Nephron progenitor cell (in vitro differentiated cells): Measurements from ENCODE around the gene SGMS1.

Source experiments
- DNase-seq: peaks from one replicate; pipeline ENCODE4 v3.0.0; 2021
- H3K27ac Mint-ChIP-seq: 2 replicates; pipeline ENCODE4 v1.8.0; 2021; ENCODE audit warnings: mild to moderate bottlenecking, moderate library complexity, mixed read lengths
- H3K27me3 Mint-ChIP-seq: 2 replicates; pipeline ENCODE4 v1.8.0; 2021; ENCODE audit warnings: mild to moderate bottlenecking, low read depth, mixed read lengths; ENCODE audit not compliant: poor library complexity
- H3K36me3 Mint-ChIP-seq: 2 replicates; pipeline ENCODE4 v1.8.0; 2021; ENCODE audit warnings: low read depth, mixed read lengths
- H3K4me1 Mint-ChIP-seq: 2 replicates; pipeline ENCODE4 v1.8.0; 2021; ENCODE audit warnings: mixed read lengths
- H3K4me3 Mint-ChIP-seq: 2 replicates; pipeline ENCODE4 v1.8.0; 2021; ENCODE audit warnings: mild to moderate bottlenecking, moderate library complexity, mixed read lengths
- H3K9me3 Mint-ChIP-seq: 2 replicates; pipeline ENCODE4 v1.8.0; 2021; ENCODE audit warnings: mild to moderate bottlenecking, moderate library complexity, mixed read lengths
- CTCF ChIP-seq: fragments of 200-600 bp; sonication (generic); IDR thresholded peaks from 2 replicates; pipeline ENCODE4 v1.5.0; 2021; ENCODE audit warnings: antibody characterized with exemption

The SGMS1 gene

GRCh38 chr10:50582766-50583762 is 40.7 kb downstream of the SGMS1 start:
- no peak overlapping the region for H3K27ac Mint-ChIP-seq
- H3K4me3 Mint-ChIP-seq: no peak overlapping the region
- H3K36me3 Mint-ChIP-seq: peaks cover 15% of the 10 kb centered on the region
- DNase-seq: no peak
- no peaks in the 10 kb centered on the region for H3K9me3 Mint-ChIP-seq
- peaks cover 5% of the 10 kb centered on the region for H3K4me1 Mint-ChIP-seq
- H3K27me3 Mint-ChIP-seq: no peaks in the 10 kb centered on the region
- no peak for TF ChIP-seq CTCF

- H3K27ac Mint-ChIP-seq: no peak overlapping the region
- peaks cover 10% of the 10 kb centered on the region for H3K36me3 Mint-ChIP-seq
- H3K9me3 Mint-ChIP-seq: no peaks in the 10 kb centered on the region
- no peak for DNase-seq
- H3K27me3 Mint-ChIP-seq: no peaks in the 10 kb centered on the region
- H3K4me3 Mint-ChIP-seq: no peak overlapping the region
- H3K4me1 Mint-ChIP-seq: peaks cover 10% of the 10 kb centered on the region
- TF ChIP-seq CTCF: no peak
These were observed 41.7 kb downstream of the SGMS1 start for GRCh38 chr10:50582046-50582445.

GRCh38 chr10:50580262-50580891 is 43.4 kb downstream of the SGMS1 start:
- H3K4me3 Mint-ChIP-seq: no peak overlapping the region

GRCh38 chr10:50579491-50580261 is 44.1 kb downstream of the SGMS1 start:
- Mint-ChIP-seq H3K27ac (no peak overlapping the region), H3K36me3 (no peaks in the 10 kb centered on the region), H3K27me3 (no peaks in the 10 kb centered on the region), H3K4me3 (no peak overlapping the region), H3K9me3 (no peaks in the 10 kb centered on the region), H3K4me1 (peaks cover 10% of the 10 kb centered on the region)
- TF ChIP-seq CTCF: no peak
- no peak for DNase-seq

More at GRCh38 chr10:50580262-50580891, 43.4 kb downstream of the SGMS1 start:
- H3K4me1 Mint-ChIP-seq: peaks cover 10% of the 10 kb centered on the region
- no peak for DNase-seq
- no peak overlapping the region for H3K27ac Mint-ChIP-seq
- no peaks in the 10 kb centered on the region for H3K9me3 Mint-ChIP-seq
- TF ChIP-seq CTCF: no peak
- H3K27me3 Mint-ChIP-seq: no peaks in the 10 kb centered on the region
- no peaks in the 10 kb centered on the region for H3K36me3 Mint-ChIP-seq

GRCh38 chr10:50578949-50579348 is 44.8 kb downstream of the SGMS1 start:
- DNase-seq: no peak
- no peak for TF ChIP-seq CTCF
- Mint-ChIP-seq H3K36me3 (no peaks in the 10 kb centered on the region), H3K27ac (no peak overlapping the region), H3K27me3 (no peaks in the 10 kb centered on the region), H3K4me3 (no peak overlapping the region), H3K4me1 (peaks cover 10% of the 10 kb centered on the region), H3K9me3 (no peaks in the 10 kb centered on the region)
